Omental fat pad (tissue), 4 donors: ENCODE data around the gene TMEM54. TPM values are rescaled to one million over a fixed set of nuclear protein-coding genes. Genes with fewer than 3 reads are reported as not detected.

Source experiments
- ATAC-seq: fragments of 150-250 bp; one replicate; pipeline ENCODE4 v1.9.1; 2016; ENCODE audit warnings: mild to moderate bottlenecking, moderate library complexity; ENCODE audit not compliant: low FRiP score
- DNase-seq: peaks from one replicate; pipeline ENCODE4 v3.0.0-alpha.2; 2019; ENCODE audit warnings: low spot score
- total RNA-seq, 4 donors: library from RNA; depleted of rRNA; stranded (reverse); fragments of >200 nt; gene quantifications; one replicate each; pipeline ENCODE4 v1.1.0, GENCODE V29; 2016
- TF ChIP-seq, protein P1 (sequence below), 3 donors: fragments of 450-650 bp; IDR thresholded peaks; one replicate each; pipeline ENCODE4 v1.5.1; 2016 to 2017; ENCODE audit warnings: antibody characterized with exemption in 3 of 3, mild to moderate bottlenecking in 3 of 3, moderate library complexity in 2 of 3

The TMEM54 gene
- total RNA-seq, 4 donors from 2014 or later, result 16.2 to 70.1 (median 26.4) TPM

DNA sequence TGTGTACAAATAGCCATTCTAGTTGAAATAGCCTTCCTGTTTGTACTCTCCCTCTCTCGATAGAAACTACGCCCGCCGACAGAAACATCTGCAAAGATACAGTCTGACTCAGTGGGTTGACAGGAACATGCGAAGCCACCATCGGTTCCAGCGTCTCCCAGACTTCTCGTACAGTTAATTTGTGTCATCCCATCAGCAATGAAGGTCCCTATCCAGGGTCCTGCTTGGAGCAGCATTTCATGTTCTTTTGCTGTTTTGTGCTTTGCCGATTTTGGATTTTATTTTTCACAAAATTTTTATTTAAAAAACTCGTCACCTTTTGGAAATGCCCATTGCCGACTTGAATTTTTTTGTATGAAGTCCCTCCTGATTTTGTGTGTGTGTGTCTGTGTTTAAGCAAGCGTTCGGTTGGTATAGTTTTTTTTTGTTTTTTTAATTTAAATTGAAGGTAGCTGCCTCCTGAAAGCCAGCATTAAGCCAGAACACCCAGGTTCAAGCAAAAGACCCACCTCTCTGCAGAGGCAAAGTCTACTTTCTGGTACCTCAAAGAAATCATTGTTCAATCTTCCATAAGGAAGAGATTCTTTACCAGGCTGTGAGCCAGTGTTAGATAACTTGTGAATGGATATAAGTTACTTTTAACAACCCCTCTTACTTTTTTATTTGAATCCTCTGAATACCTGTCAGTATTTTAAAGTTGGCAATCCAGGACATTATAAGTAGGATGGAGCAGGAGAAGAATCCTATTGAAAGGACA lies 45.1 kb downstream of the TMEM54 start:
- ATAC-seq (no peak), DNase-seq (no peak)
- TF ChIP-seq, protein P1, sequence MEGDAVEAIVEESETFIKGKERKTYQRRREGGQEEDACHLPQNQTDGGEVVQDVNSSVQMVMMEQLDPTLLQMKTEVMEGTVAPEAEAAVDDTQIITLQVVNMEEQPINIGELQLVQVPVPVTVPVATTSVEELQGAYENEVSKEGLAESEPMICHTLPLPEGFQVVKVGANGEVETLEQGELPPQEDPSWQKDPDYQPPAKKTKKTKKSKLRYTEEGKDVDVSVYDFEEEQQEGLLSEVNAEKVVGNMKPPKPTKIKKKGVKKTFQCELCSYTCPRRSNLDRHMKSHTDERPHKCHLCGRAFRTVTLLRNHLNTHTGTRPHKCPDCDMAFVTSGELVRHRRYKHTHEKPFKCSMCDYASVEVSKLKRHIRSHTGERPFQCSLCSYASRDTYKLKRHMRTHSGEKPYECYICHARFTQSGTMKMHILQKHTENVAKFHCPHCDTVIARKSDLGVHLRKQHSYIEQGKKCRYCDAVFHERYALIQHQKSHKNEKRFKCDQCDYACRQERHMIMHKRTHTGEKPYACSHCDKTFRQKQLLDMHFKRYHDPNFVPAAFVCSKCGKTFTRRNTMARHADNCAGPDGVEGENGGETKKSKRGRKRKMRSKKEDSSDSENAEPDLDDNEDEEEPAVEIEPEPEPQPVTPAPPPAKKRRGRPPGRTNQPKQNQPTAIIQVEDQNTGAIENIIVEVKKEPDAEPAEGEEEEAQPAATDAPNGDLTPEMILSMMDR (IDR thresholded peaks at IDR 0.05), result no peak

DNA sequence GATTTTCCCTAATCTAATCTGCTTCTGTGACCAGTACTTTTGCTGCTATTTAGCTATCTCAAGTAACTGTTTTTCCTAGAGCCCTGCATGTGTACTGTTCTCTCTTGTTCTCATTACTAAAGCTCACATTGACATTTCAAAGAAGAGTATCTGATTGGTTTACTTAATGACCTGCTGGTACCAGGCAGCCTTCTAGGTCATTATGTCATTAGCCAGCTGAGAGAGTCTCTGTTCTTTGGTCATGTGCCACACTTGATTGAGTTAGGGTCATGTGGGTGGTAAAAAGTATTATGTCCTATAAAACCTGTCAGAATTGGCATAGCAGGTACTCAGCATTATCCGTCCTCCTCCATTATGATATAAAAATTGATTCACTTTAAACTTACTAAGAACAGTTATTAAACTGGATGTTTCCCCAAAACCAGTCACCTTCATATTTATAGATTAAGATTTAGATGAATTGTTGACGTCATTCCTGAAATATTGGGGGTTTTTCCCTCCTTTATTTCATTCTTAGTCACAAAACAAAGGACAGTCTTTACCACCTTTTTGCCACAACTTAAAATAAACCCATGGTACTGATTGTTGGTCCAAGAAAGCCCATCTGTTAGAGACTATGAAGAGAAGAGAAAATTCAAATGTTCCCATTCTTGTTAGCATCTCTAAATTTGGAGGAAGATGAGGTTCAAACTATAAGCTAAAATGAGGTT lies 52.7 kb downstream of the TMEM54 start:
- TF ChIP-seq, protein P1 (IDR thresholded peaks at IDR 0.05), result no peak
- DNase-seq (no peak), ATAC-seq (no peak)

Other genes with a start within 250 kb of the TMEM54 start
- gene SYNC, start 198.6 kb downstream of the TMEM54 start, total RNA-seq, result 10 to 100 TPM; 14.8 to 27.4 (median 22.1) TPM
- 100 to 1,000 TPM in 1 of 4 donors, 10 to 100 TPM in 3; 59.1 to 124 (median 62.6) TPM for gene YARS1, start 84.0 kb downstream of the TMEM54 start, total RNA-seq
- gene S100PBP, start 83.7 kb downstream of the TMEM54 start, total RNA-seq, result 10 to 100 TPM; 20.4 to 47.6 (median 28.4) TPM
- 1 to 10 TPM in 3 of 4 donors, under 1 TPM in 1; 0.48 to 3.0 (median 1.6) TPM for gene FNDC5, start 30.5 kb downstream of the TMEM54 start, total RNA-seq
- gene HPCA, start 14.9 kb downstream of the TMEM54 start, total RNA-seq, result 1 to 10 TPM in 1 of 4 donors, not detected in 3; 1.2 TPM
- 10 to 100 TPM; 15.0 to 38.8 (median 29.2) TPM for gene RNF19B, start 63.4 kb upstream of the TMEM54 start, total RNA-seq
- 100 to 1,000 TPM; 146 to 297 (median 161) TPM for gene AK2, start 135.5 kb upstream of the TMEM54 start, total RNA-seq
- gene AZIN2, start 179.8 kb upstream of the TMEM54 start, total RNA-seq, result 1 to 10 TPM; 1.8 to 5.3 (median 3.5) TPM